ENCODE data around the gene CCDC40. TPM values are rescaled to one million over a fixed set of nuclear protein-coding genes. Genes with fewer than 3 reads are reported as not detected.
A peak's percentile ranks its signal among the peaks of the same experiment; 100 is the strongest.

The CCDC40 gene
- total and polyA plus RNA-seq, 2 of the 13 experiments (the other 11 are each of a cell fraction or from before 2014, with no cell fraction given), result 4.1 to 5.5 TPM

GRCh38 chr17:79988185-79988971 is 48.1 kb upstream of the CCDC40 start (continued):
- no peak for TF ChIP-seq MATR3 (CRISPR knock-in tag; IDR thresholded peaks at IDR 0.05)
- TF ChIP-seq HMGA1 (CRISPR knock-in tag; conservative IDR thresholded peaks at IDR 0.05), result no peak
- peak; percentile 92 for TF ChIP-seq PITX1 (CRISPR knock-in tag; IDR thresholded peaks at IDR 0.05)
- TF ChIP-seq HCFC1 (IDR thresholded peaks at IDR 0.05; ENCODE audit: low read depth, low read length), result 0 out of 2 replicates have a peak, but pooled peaks have one; percentile 19
- no peak for TF ChIP-seq ATF1 (CRISPR knock-in tag; IDR thresholded peaks at IDR 0.05)
- TF ChIP-seq SALL1 (CRISPR knock-in tag; IDR thresholded peaks at IDR 0.05), result peak; percentile 98
- TF ChIP-seq ZNF431 (CRISPR knock-in tag; IDR thresholded peaks at IDR 0.05; ENCODE audit: borderline replicate concordance, low read depth), result peak; percentile 51; the same call in 1 of the 2 replicates
- peak; percentile 70; the same call in 1 of the 2 replicates for TF ChIP-seq ZNF296 (CRISPR knock-in tag; conservative IDR thresholded peaks at IDR 0.05)
- peak; percentile 88 for TF ChIP-seq AKAP8 (CRISPR knock-in tag; IDR thresholded peaks at IDR 0.05)
- TF ChIP-seq ZNF572 (CRISPR knock-in tag; IDR thresholded peaks at IDR 0.05), result no peak
- TF ChIP-seq JUND (CRISPR knock-in tag; IDR thresholded peaks at IDR 0.05), result peak; percentile 89; the same call in 1 of the 2 replicates
- peak; percentile 88 for TF ChIP-seq BCL6 (CRISPR knock-in tag; IDR thresholded peaks at IDR 0.05)
- peak; percentile 14; the same call in 1 of the 2 replicates for TF ChIP-seq ZNF724P (CRISPR knock-in tag; IDR thresholded peaks at IDR 0.05; ENCODE audit: borderline replicate concordance)
- TF ChIP-seq, protein P1, sequence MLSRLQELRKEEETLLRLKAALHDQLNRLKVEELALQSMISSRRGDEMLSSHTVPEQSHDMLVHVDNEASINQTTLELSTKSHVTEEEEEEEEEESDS (CRISPR knock-in tag; IDR thresholded peaks at IDR 0.05; ENCODE audit: borderline replicate concordance), result no peak
- no peak for TF ChIP-seq ZNF354B (CRISPR knock-in tag; IDR thresholded peaks at IDR 0.05)
- 0 out of 2 replicates have a peak, but pooled peaks have one; percentile 37 for TF ChIP-seq ZNF512 (CRISPR knock-in tag; IDR thresholded peaks at IDR 0.05)
- TF ChIP-seq, protein P2, sequence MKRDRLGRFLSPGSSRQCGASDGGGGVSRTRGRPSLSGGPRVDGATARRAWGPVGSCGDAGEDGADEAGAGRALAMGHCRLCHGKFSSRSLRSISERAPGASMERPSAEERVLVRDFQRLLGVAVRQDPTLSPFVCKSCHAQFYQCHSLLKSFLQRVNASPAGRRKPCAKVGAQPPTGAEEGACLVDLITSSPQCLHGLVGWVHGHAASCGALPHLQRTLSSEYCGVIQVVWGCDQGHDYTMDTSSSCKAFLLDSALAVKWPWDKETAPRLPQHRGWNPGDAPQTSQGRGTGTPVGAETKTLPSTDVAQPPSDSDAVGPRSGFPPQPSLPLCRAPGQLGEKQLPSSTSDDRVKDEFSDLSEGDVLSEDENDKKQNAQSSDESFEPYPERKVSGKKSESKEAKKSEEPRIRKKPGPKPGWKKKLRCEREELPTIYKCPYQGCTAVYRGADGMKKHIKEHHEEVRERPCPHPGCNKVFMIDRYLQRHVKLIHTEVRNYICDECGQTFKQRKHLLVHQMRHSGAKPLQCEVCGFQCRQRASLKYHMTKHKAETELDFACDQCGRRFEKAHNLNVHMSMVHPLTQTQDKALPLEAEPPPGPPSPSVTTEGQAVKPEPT (CRISPR knock-in tag; IDR thresholded peaks at IDR 0.05; ENCODE audit: low read depth), result no peak; the same call in 1 of the 2 replicates
- TF ChIP-seq, protein P3, sequence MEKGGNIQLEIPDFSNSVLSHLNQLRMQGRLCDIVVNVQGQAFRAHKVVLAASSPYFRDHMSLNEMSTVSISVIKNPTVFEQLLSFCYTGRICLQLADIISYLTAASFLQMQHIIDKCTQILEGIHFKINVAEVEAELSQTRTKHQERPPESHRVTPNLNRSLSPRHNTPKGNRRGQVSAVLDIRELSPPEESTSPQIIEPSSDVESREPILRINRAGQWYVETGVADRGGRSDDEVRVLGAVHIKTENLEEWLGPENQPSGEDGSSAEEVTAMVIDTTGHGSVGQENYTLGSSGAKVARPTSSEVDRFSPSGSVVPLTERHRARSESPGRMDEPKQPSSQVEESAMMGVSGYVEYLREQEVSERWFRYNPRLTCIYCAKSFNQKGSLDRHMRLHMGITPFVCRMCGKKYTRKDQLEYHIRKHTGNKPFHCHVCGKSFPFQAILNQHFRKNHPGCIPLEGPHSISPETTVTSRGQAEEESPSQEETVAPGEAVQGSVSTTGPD (CRISPR knock-in tag; IDR thresholded peaks at IDR 0.05), result peak; percentile 98
- TF ChIP-seq XRCC5 (optimal IDR thresholded peaks at IDR 0.05; ENCODE audit: low read length), result peak; percentile 92
- peak; percentile 80 for TF ChIP-seq ZNF331 (CRISPR knock-in tag; IDR thresholded peaks at IDR 0.05)
- 0 out of 2 replicates have a peak, but pooled peaks have one; percentile 73 for TF ChIP-seq SMAD9 (CRISPR knock-in tag; IDR thresholded peaks at IDR 0.05)
- TF ChIP-seq NKX3-1 (CRISPR knock-in tag; IDR thresholded peaks at IDR 0.05), result peak; percentile 76
- no peak; the same call in 1 of the 2 replicates for TF ChIP-seq SP140L (CRISPR knock-in tag; IDR thresholded peaks at IDR 0.05; ENCODE audit: borderline replicate concordance)
- TF ChIP-seq MAFG (CRISPR knock-in tag; IDR thresholded peaks at IDR 0.05), result no peak
- TF ChIP-seq, protein P4, sequence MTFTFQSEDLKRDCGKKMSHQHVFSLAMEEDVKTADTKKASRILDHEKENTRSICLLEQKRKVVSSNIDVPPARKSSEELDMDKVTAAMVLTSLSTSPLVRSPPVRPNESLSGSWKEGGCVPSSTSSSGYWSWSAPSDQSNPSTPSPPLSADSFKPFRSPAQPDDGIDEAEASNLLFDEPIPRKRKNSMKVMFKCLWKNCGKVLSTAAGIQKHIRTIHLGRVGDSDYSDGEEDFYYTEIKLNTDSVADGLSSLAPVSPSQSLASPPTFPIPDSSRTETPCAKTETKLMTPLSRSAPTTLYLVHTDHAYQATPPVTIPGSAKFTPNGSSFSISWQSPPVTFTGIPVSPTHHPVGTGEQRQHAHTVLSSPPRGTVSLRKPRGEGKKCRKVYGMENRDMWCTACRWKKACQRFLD (CRISPR knock-in tag; IDR thresholded peaks at IDR 0.05; ENCODE audit: borderline replicate concordance), result no peak; the same call in 1 of the 2 replicates
